ENCODE results near the gene URM1.
"Not testable (repeated sequence)": the region's sequence is repeated elsewhere in the genome, so short reads cannot be mapped to it uniquely, and the experiment has no call there.

The URM1 gene

DNA sequence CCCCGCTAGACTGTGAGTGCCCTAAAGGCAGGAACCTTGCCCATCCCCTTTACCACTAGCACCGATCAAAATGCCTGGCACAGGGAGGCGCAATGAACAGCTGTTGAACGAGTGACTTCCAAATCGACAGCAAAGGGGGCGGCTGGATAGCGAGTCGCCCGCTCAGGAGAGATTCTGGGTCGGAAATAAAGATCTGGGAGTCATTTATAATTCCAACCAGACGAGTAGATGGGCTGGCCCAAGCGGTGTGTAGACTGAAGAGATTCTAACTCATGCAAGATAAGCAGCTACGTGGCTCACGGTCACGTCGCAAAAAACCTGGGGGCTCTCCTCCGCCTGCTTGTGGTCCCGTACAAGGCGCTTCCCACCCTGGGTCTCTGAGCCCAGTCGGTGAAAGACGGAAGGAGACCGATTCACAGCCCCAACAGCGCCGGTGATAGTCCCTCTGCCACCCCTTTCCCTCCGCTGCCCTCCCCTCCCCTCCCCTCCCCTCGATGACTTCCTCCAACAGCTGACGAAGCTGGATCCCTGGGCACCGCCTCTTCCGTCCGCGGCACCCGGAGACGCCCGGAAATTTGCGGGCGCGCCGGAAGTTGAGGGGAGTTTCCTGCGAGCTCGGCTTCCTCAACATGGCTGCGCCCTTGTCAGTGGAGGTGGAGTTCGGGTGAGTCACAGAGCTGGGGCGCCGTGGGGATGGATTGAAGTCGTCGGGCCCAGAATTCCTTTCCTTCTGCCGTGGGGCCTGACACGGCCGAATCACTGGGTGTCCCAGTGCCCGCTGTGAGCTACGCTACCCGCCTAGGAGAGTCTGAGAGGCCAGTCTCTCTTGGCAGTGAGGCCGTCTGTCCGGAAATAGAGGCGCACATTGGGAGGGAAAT is at the start of gene URM1:
Gene URM1 (plus strand): TSS at position 623 of the 878 bp plus-strand sequence. CDS start 7 bp downstream, at position 630.
- peak within 1 kb of the TSS; percentile 95 to 96 for H3K4me3 Mint-ChIP-seq
- H3K9me3 Mint-ChIP-seq = no peaks in the 10 kb centered on the region
- DNase-seq (peak; percentile 91 to 95), ATAC-seq (peak; percentile 97)
- H3K4me1 Mint-ChIP-seq = peaks cover 34% of the 10 kb centered on the region
- H3K27ac Mint-ChIP-seq = peak within 1 kb of the TSS; percentile 93 to 96
- H3K27me3 Mint-ChIP-seq = no peaks in the 10 kb centered on the region

GRCh38 chr9:128321879-128322403 is 49.2 kb upstream of the URM1 start:
- H3K9me3 Mint-ChIP-seq = no peaks in the 10 kb centered on the region
- peak overlapping the region; percentile 90 to 95 for H3K4me3 Mint-ChIP-seq
- H3K27ac Mint-ChIP-seq = peak overlapping the region; percentile 98 to 99
- no peaks in the 10 kb centered on the region for H3K27me3 Mint-ChIP-seq
- ATAC-seq (peak; percentile 1), DNase-seq (no peak)
- peaks cover 25% of the 10 kb centered on the region for H3K4me1 Mint-ChIP-seq

- ATAC-seq (peak; percentile 92), DNase-seq (peak; percentile 92 to 94)
- peak within 1 kb of the TSS; percentile 98 to 99 for H3K27ac Mint-ChIP-seq
- no peaks in the 10 kb centered on the region for H3K9me3 Mint-ChIP-seq
- H3K4me1 Mint-ChIP-seq = peaks cover 25% of the 10 kb centered on the region
- H3K4me3 Mint-ChIP-seq = peak within 1 kb of the TSS; percentile 90 to 95
- no peaks in the 10 kb centered on the region for H3K27me3 Mint-ChIP-seq
These were observed 48.6 kb upstream of the URM1 start, which contains the start of the genes COQ4 and TRUB2 for GRCh38 chr9:128322404-128323211. COQ4 (plus strand) TSS chr9:128322839; CDS start chr9:128322859, 20 bp downstream. TRUB2 (minus strand) TSS chr9:128322447; CDS start chr9:128322408, 39 bp downstream.

DNA sequence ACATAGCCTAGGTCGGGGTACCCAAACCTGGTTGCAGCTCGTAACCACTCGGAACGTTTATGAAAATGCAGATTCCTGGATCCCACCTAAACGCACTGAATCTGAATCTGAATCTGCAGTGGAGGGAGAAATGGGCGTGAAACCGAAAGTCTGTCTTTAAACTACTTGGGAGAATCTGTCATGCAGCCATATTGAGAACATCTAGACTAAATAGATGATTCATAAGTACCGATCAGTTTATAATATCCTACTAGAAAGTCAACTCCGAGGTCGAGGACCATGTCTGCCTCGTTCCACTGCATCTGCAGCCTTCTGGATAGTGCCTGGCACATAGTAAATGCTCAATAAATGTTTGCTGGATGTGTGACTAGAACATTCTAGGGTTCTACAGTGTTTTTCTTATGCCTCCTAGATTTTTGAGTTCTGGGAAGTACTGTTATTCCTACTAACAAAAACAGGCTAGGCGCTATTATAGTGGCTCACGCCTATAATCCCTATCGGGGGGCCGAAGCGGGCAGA is 47.9 kb upstream of the URM1 start:
- Mint-ChIP-seq H3K27ac (peak overlapping the region; percentile 98 to 99), H3K4me1 (peaks cover 25% of the 10 kb centered on the region), H3K4me3 (peak overlapping the region; percentile 90 to 95), H3K9me3 (no peaks in the 10 kb centered on the region), H3K27me3 (no peaks in the 10 kb centered on the region)
- peak; percentile 30 for ATAC-seq
- no peak for DNase-seq

DNA sequence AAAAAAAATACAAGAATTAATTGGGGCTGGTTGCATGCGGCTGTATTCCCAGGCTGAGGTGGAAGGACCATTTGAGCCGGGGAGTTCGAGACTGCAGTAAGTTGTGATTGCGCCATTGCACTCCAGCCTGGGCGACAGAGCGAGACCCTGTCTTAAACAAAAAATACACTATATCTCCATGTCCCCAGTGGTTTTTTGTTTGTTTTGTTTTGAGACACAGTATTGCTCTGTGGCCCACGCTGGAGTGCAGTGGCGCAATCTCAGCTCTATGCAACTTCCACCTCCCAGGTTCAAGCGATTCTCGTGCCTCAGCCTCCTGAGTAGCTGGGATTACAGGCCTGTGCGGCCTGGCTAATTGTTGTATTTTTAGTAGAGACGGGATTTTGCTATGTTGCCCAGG is 47.4 kb upstream of the URM1 start:
- Mint-ChIP-seq H3K27me3 (no peaks in the 10 kb centered on the region), H3K4me3 (peak overlapping the region; percentile 90 to 95), H3K9me3 (no peaks in the 10 kb centered on the region), H3K27ac (peak overlapping the region; percentile 42 to 98), H3K4me1 (peaks cover 25% of the 10 kb centered on the region)
- no peak for ATAC-seq
- DNase-seq = no peak

DNA sequence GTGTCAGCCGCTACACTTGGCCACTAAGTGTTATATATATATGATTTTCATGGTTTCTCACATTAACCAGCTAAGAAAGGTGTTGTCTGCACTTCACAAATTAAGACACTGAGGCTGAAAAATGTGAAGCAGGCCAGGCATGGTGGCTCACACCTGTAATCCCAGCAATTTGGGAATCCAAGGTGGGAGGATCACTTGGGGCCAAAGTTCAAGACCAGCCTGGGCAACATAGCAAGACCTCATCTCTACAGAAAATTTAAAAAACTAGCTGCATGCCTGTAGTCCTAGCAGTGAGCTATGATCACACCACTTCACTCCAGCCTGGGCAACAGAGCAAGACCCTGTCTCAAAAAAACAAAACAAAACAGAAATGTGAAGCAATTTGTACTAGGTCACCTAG is 46.8 kb upstream of the URM1 start:
- Mint-ChIP-seq H3K9me3 (no peaks in the 10 kb centered on the region), H3K27ac (peak overlapping the region in 1 of 2 donors; percentile 46), H3K4me3 (peak overlapping the region; percentile 19 to 90), H3K4me1 (peaks cover 25% of the 10 kb centered on the region), H3K27me3 (no peaks in the 10 kb centered on the region)
- no peak for DNase-seq
- no peak for ATAC-seq

DNA sequence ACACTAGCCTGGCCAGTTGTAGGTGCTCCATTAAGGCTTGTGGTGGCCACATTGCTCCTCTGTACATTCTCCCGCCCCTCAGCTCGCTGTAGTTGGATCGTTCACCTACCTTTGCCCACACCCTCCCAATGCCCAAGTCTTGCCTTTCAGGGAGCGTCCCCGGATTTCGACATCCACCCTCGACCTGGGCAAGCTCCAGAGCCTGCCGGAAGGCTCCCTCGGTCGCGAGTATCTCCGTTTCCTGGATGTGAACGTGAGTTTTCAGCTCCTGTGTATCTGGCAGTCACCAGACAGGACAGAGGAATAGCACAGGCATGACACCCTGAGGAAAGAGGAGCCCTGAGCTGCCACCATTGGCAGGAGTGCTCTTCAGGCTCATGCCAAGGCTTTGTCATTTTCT is 45.5 kb upstream of the URM1 start:
- no peaks in the 10 kb centered on the region for H3K9me3 Mint-ChIP-seq
- peaks cover 25% of the 10 kb centered on the region for H3K4me1 Mint-ChIP-seq
- H3K4me3 Mint-ChIP-seq = no peak overlapping the region
- H3K27ac Mint-ChIP-seq = no peak overlapping the region
- H3K27me3 Mint-ChIP-seq = no peaks in the 10 kb centered on the region
- DNase-seq = no peak
- ATAC-seq = no peak

GRCh38 chr9:128333451-128333869 is 37.7 kb upstream of the URM1 start:
- Mint-ChIP-seq H3K9me3 (no peaks in the 10 kb centered on the region), H3K4me3 (no peak overlapping the region), H3K27ac (no peak overlapping the region), H3K27me3 (no peaks in the 10 kb centered on the region), H3K4me1 (no peaks in the 10 kb centered on the region)
- ATAC-seq (no peak), DNase-seq (no peak)

DNA sequence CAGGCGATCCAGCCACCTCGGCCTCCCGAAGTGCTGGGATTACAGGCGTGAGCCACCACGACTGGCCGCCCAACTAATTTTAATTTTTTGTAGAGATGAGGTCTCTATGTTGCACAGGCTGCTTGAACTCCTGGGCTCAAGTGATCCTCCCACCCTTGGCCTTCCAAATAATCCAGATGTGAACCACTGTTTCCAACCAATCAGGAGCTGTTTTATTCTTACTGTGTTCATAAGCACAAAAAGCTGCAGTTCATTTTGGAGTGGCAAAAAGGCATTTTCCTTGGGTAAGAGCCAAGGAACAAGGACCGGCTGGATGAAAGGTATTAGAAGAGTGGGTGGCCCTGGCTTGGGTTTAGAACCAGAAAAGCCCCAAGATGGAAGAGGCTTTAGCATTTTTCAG is 36.0 kb upstream of the URM1 start:
- ATAC-seq = no peak
- Mint-ChIP-seq H3K27me3 (no peaks in the 10 kb centered on the region), H3K4me3 (no peak overlapping the region), H3K27ac (no peak overlapping the region), H3K9me3 (no peaks in the 10 kb centered on the region), H3K4me1 (peaks cover 7% of the 10 kb centered on the region)
- no peak for DNase-seq

GRCh38 chr9:128335914-128336313 is 35.3 kb upstream of the URM1 start:
- Mint-ChIP-seq H3K4me3 (no peak overlapping the region), H3K27me3 (no peaks in the 10 kb centered on the region), H3K4me1 (peaks cover 7% of the 10 kb centered on the region), H3K9me3 (no peaks in the 10 kb centered on the region), H3K27ac (no peak overlapping the region)
- ATAC-seq (no peak), DNase-seq (no peak)

DNA sequence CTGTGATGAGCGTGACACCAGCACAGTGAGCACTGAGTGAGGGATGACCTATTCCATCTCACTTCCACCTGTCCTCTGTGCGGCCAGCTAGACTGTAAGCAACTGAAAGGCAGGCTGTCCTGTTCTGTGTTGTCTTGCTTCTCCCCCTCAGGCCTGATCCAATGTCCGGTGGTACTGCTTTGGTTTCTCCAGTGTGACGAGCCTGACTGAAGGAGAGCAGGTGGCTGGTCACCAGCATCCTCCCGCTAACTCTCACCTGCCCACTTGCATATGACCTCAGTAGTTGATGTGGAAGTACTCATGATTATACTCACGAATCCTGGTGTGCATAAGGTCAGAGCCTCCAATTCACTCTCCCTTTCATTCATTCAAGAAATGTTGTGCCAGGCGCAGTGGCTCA is 33.2 kb upstream of the URM1 start:
- DNase-seq (no peak), ATAC-seq (no peak)
- Mint-ChIP-seq H3K4me3 (no peak overlapping the region), H3K4me1 (peaks cover 15% of the 10 kb centered on the region), H3K9me3 (no peaks in the 10 kb centered on the region), H3K27me3 (no peaks in the 10 kb centered on the region), H3K27ac (no peak overlapping the region)

DNA sequence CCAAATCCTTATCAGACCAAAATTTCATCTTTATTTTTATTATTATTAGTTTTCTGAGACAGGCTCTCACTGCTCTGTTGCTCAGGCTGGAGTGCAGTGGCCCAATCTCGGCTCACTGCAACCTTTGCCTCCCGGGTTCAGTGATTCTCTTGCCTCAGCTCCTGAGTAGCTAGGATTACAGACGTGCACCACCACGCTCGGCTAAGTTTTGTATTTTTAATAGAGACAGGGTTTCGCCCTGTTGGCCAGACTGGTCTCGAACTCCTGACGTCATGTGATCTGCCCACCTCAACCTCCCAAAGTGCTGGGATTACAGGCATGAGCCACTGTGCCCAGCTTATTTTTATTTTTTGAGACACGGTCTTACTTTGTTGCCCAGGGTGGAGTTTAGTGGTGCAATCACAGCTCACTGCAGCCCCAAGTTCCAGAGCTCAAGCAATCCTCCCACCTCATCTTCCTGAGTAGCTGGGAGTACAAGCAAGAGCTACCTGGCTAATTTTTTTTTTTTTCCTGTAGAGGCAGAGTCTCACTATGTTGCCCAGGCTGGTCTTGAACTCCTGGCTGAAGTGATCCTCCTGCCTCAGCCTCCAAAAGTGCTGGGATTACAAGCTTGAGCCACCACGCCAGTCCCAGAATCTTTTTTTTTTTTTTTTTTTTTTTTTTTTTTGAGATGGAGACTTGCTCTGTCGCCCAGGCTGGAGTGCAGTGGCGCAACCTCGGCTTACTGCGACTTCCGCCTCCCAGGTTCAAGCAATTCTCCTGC is 32.1 kb upstream of the URM1 start:
- H3K27ac Mint-ChIP-seq, H3K9me3 Mint-ChIP-seq, ATAC-seq, H3K27me3 Mint-ChIP-seq, DNase-seq: not testable (repeated sequence)
- H3K4me3 Mint-ChIP-seq = peak overlapping the region; percentile 86 to 99
- peaks cover 15% of the 10 kb centered on the region for H3K4me1 Mint-ChIP-seq

- Mint-ChIP-seq H3K9me3 (no peaks in the 10 kb centered on the region), H3K27me3 (no peaks in the 10 kb centered on the region), H3K4me1 (peaks cover 15% of the 10 kb centered on the region), H3K27ac (peak within 1 kb of the TSS; percentile 80 to 97), H3K4me3 (peak within 1 kb of the TSS; percentile 86 to 99)
- ATAC-seq (peak; percentile 93), DNase-seq (peak; percentile 81 to 83)
These were observed 31.1 kb upstream of the URM1 start, which contains the start of gene SLC27A4 for GRCh38 chr9:128339761-128340690. SLC27A4 (plus strand) TSS chr9:128340527; CDS start chr9:128343133, 2,606 bp downstream.

Measured in stimulated activated naive CD8-positive, alpha-beta T cell treated with anti-CD3 and anti-CD28 coated beads, Interleukin-15, amount 100 ng/mL, for 72 hours (primary cell).